D721Med (cell line): Measurements from ENCODE around the gene POLR2F.

Experiments
- DNase-seq: peaks from one replicate; pipeline ENCODE4 v3.0.0; 2011; ENCODE audit warnings: low spot score; ENCODE audit not compliant: insufficient read length
- FAIRE-seq: peaks from 2 replicates; lab custom pipeline; 2011; peaks lifted over from hg19 to GRCh38; lab: Jason Lieb, UNC
- CTCF ChIP-seq: IDR thresholded peaks from 2 replicates; pipeline ENCODE4 v1.5.1; 2012; ENCODE audit warnings: mild to moderate bottlenecking, control low read depth; ENCODE audit not compliant: insufficient read depth; ENCODE audit errors: missing control alignments

The POLR2F gene

GRCh38 chr22:37994982-37995381 is 41.5 kb downstream of the POLR2F start:
- no peak for TF ChIP-seq CTCF
- FAIRE-seq, result no peak
- no peak for DNase-seq

GRCh38 chr22:37995460-37995859 is 42.0 kb downstream of the POLR2F start:
- TF ChIP-seq CTCF, result no peak
- FAIRE-seq, result no peak
- DNase-seq, result no peak

GRCh38 chr22:37996079-37996478 is 42.6 kb downstream of the POLR2F start:
- FAIRE-seq (no peak), DNase-seq (no peak)
- TF ChIP-seq CTCF, result no peak

GRCh38 chr22:37996515-37997246 is 43.2 kb downstream of the POLR2F start:
- FAIRE-seq, result no peak
- TF ChIP-seq CTCF, result no peak

GRCh38 chr22:37998543-37998942 is 45.0 kb downstream of the POLR2F start:
- FAIRE-seq (no peak), DNase-seq (no peak)
- TF ChIP-seq CTCF, result no peak

More at GRCh38 chr22:37996515-37997246, 43.2 kb downstream of the POLR2F start:
- DNase-seq, result no peak

- no peak for DNase-seq
- no peak for FAIRE-seq
- no peak for TF ChIP-seq CTCF
Observed at GRCh38 chr22:37999236-37999635, 45.7 kb downstream of the POLR2F start.

GRCh38 chr22:37999640-38000272 is 46.3 kb downstream of the POLR2F start:
- TF ChIP-seq CTCF, result no peak
- FAIRE-seq (no peak), DNase-seq (no peak)
